ENCODE data around the gene NXT1.
"Not testable (repeated sequence)": the region's sequence is repeated elsewhere in the genome, so short reads cannot be mapped to it uniquely, and the experiment has no call there.

Gene NXT1

DNA sequence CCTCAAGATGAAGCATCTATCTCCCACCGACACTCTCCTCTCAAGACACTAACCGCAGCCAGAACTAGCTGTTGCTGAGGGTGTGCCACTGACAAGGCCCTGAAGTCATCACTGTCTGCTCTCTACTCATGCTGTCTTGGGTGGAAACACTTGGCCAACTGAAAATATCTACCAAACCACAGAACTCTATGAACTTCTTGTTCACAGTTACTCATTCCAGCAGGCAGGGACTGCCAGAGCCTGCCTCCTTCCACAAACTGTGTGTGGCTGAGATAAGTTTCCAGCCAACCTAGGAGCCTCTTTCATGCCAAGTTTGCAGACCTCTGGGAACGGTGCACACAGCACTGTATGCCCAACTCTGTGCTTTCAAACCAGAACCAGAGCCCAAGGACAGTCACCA, 45.5 kb upstream of the NXT1 start:
- H3K4me3 ChIP-seq (replicated peaks; ENCODE audit: low read depth, low read length): no peak overlapping the region
- no peak for DNase-seq (ENCODE audit: extremely low read depth, low read depth)
- no peak for TF ChIP-seq CTCF (IDR thresholded peaks at IDR 0.05; ENCODE audit: low read depth, low read length, missing control alignments)

DNA sequence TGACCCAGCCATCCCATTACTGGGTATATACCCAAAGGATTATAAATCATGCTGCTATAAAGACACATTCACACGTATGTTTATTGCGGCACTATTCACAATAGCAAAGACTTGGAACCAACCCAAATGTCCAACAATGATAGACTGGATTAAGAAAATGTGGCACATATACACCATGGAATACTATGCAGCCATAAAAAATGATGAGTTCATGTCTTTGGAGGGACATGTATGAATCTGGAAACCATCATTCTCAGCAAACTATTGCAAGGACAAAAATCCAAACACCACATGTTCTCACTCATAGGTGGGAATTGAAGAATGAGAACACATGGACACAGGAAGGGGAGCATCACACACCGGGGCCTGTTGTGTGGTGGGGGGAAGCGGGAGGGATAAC, 43.2 kb upstream of the NXT1 start:
- not testable (repeated sequence) for H3K4me3 ChIP-seq (replicated peaks; ENCODE audit: low read depth, low read length); DNase-seq (ENCODE audit: extremely low read depth, low read depth)

DNA sequence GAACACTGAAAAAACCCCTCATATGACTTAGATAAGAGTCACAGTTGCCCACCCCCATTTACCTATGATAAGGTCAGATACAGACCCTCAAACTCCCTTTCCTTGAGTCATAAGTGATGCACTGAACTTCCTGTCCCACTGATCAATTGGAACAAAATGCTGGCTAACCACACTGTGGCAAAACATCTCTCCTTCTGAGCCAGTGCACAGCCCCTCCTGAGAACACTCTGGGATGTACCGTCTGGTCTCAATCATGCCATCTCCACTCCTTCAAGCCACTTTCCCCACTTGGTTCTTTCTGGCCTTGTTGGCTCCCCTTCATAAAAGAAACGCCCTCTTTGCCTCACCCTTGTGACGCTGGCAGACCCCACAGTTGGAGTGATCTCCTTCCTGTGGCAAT, 42.6 kb upstream of the NXT1 start:
- H3K4me3 ChIP-seq (replicated peaks; ENCODE audit: low read depth, low read length): no peak overlapping the region
- DNase-seq (ENCODE audit: extremely low read depth, low read depth): no peak
- TF ChIP-seq CTCF (IDR thresholded peaks at IDR 0.05; ENCODE audit: low read depth, low read length, missing control alignments): no peak

DNA sequence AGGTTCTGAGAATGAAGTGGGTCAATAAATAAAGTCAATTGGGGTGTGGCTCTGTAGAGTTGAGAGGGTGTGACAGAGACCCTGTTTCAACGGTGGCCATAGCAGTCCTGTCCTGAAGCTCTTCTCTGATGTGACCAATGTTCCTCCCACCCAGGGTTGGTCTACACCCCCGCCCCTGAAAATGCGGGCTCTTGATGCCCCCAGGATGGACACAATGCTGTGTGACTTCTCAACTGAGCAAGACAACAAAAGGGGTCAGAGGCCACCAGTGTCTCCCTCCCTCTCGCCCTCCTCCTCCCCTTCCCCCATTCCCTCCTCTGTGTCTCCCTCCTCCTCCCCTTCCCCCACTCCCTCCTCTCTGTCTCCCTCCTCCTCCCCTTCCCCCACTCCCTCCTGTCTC, 41.7 kb upstream of the NXT1 start:
- H3K4me3 ChIP-seq (replicated peaks; ENCODE audit: low read depth, low read length): no peak overlapping the region
- TF ChIP-seq CTCF (IDR thresholded peaks at IDR 0.05; ENCODE audit: low read depth, low read length, missing control alignments): no peak
- DNase-seq (ENCODE audit: extremely low read depth, low read depth): no peak

DNA sequence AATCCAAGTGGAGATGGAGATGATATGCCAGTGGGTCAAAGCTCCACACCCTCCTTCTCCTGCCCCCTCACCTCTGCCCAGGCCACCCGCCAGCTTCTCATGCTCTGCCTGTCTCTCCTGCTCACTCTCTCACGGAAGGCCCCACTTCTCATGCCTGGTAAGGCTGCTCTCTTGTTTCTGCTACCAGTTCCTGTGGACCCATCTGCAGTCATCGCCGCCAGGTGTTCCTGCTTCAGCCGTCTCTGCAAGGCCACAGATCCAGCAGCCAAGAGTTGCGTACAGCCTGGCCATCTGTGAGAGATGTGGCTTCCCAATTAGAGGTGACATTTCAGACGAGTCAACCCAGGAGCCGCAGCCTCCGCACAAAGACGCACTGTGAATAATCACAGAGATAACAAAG, 40.8 kb upstream of the NXT1 start:
- no peak overlapping the region for H3K4me3 ChIP-seq (replicated peaks; ENCODE audit: low read depth, low read length)
- TF ChIP-seq CTCF (IDR thresholded peaks at IDR 0.05; ENCODE audit: low read depth, low read length, missing control alignments): no peak
- DNase-seq (ENCODE audit: extremely low read depth, low read depth): no peak

GRCh38 chr20:23311947-23312506, 38.6 kb upstream of the NXT1 start:
- no peak for DNase-seq (ENCODE audit: extremely low read depth, low read depth)
- no peak overlapping the region for H3K4me3 ChIP-seq (replicated peaks; ENCODE audit: low read depth, low read length)
- no peak for TF ChIP-seq CTCF (IDR thresholded peaks at IDR 0.05; ENCODE audit: low read depth, low read length, missing control alignments)

- no peak for DNase-seq (ENCODE audit: extremely low read depth, low read depth)
- H3K4me3 ChIP-seq (replicated peaks; ENCODE audit: low read depth, low read length): no peak overlapping the region
- no peak for TF ChIP-seq CTCF (IDR thresholded peaks at IDR 0.05; ENCODE audit: low read depth, low read length, missing control alignments)
Measured at GRCh38 chr20:23313271-23313670, 37.3 kb upstream of the NXT1 start.
